GM12864 (cell line): ENCODE results near the gene SCT.

Experiments used
- DNase-seq: peaks from one replicate; pipeline ENCODE4 v3.0.0-alpha.2; 2011; ENCODE audit warnings: low read depth
- H3K4me3 ChIP-seq: 2 replicates; pipeline ENCODE4 v1.5.1; 2011; ENCODE audit warnings: mild to moderate bottlenecking, low read depth, low read length, control low read depth
- TF ChIP-seq, protein P1 (sequence below): IDR thresholded peaks from 2 replicates; pipeline ENCODE4 v1.5.1; 2011; ENCODE audit warnings: low read depth, mild to moderate bottlenecking, moderate library complexity, low read length, control low read depth, inconsistent platforms; ENCODE audit errors: missing control alignments

SCT gene

GRCh38 chr11:579830-580601 lies 47.0 kb downstream of the SCT start:
- TF ChIP-seq, protein P1, sequence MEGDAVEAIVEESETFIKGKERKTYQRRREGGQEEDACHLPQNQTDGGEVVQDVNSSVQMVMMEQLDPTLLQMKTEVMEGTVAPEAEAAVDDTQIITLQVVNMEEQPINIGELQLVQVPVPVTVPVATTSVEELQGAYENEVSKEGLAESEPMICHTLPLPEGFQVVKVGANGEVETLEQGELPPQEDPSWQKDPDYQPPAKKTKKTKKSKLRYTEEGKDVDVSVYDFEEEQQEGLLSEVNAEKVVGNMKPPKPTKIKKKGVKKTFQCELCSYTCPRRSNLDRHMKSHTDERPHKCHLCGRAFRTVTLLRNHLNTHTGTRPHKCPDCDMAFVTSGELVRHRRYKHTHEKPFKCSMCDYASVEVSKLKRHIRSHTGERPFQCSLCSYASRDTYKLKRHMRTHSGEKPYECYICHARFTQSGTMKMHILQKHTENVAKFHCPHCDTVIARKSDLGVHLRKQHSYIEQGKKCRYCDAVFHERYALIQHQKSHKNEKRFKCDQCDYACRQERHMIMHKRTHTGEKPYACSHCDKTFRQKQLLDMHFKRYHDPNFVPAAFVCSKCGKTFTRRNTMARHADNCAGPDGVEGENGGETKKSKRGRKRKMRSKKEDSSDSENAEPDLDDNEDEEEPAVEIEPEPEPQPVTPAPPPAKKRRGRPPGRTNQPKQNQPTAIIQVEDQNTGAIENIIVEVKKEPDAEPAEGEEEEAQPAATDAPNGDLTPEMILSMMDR = no peak
- no peak for DNase-seq
- H3K4me3 ChIP-seq = no peak overlapping the region

GRCh38 chr11:578276-579035 lies 48.5 kb downstream of the SCT start:
- TF ChIP-seq, protein P1 = no peak
- peak overlapping the region; percentile 72 for H3K4me3 ChIP-seq
- DNase-seq = no peak

GRCh38 chr11:577611-577894 lies 49.4 kb downstream of the SCT start:
- H3K4me3 ChIP-seq = peak overlapping the region; percentile 72
- TF ChIP-seq, protein P1 = no peak
- DNase-seq = no peak

DNA sequence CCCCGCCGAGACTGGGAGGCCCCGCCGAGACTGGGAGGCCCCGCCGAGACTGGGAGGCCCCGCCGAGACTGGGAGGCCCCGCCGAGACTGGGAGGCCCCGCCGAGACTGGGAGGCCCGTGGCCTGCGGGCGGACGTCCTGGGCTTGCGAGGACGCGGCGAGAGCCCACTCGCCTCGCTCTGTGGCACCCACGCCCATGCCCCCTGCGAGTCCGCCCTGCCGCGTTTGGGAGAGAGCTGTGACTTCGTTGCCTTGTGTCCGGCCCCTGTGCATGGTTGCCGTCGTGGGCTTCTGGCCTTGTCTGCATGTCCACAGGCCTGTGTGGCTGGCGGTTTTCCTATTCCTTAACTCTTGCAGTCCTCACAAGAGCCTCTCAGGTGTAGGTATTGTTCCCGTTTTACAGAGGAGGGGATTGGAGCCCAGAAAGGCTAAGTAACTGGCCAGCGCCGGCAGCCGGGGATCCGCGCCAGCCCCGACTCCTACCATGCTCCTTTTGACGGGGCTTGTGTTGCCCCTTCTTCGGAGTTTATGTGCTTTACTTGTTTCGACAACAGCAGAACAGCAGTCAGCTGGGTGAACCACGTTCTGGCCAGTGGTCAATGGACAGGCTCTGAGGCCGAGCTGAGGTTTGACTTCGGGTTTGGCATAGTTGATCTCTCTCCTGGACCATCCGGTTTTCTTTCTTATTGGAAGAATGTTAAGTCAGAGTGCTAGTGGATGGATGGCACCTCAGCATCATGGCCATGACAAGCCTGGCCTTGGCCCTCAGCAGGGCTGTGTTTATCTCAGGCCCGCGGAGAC lies 50.0 kb downstream of the SCT start:
- TF ChIP-seq, protein P1 = no peak
- no peak for DNase-seq
- H3K4me3 ChIP-seq = peak overlapping the region; percentile 72
